GM12878 (cell line): ENCODE measurements around the gene SNX21. TPM values are rescaled to one million over a fixed set of nuclear protein-coding genes. Genes with fewer than 3 reads are reported as not detected.

Experiments used
- ATF2 ChIP-seq: IDR thresholded peaks from 2 replicates; pipeline ENCODE4 v1.6.1; 2012; ENCODE audit warnings: low read length, inconsistent platforms
- BCLAF1 ChIP-seq: fragments of 450-650 bp; IDR thresholded peaks from 2 replicates; pipeline ENCODE4 v1.6.1; 2017; ENCODE audit warnings: antibody characterized with exemption, mild to moderate bottlenecking, moderate library complexity
- CBX3 ChIP-seq: fragments of 200-600 bp; sonication (generic); IDR thresholded peaks from 2 replicates; pipeline ENCODE4 v1.6.1; 2016; ENCODE audit warnings: low read depth, borderline replicate concordance
- DPF2 ChIP-seq: fragments of 450-650 bp; IDR thresholded peaks from 2 replicates; pipeline ENCODE4 v1.6.1; 2017; ENCODE audit warnings: mild to moderate bottlenecking
- FOXK2 ChIP-seq: fragments of 450-650 bp; IDR thresholded peaks from 2 replicates; pipeline ENCODE4 v1.6.1; 2017; ENCODE audit warnings: mild to moderate bottlenecking, moderate library complexity
- GABPA ChIP-seq: IDR thresholded peaks from 2 replicates; pipeline ENCODE4 v1.6.1; 2014; ENCODE audit warnings: antibody characterized with exemption, low read depth, mild to moderate bottlenecking, inconsistent platforms
- IKZF2 ChIP-seq, 2 experiments: fragments of 450-650 bp; IDR thresholded peaks; 2 replicates each; pipeline ENCODE4 v1.6.1; 2017; ENCODE audit warnings: mild to moderate bottlenecking in 2 of 2, moderate library complexity in 2 of 2
- IRF3 ChIP-seq: fragments of 450-650 bp; IDR thresholded peaks from 2 replicates; pipeline ENCODE4 v1.6.1; 2014; ENCODE audit warnings: mild to moderate bottlenecking
- KLF5 ChIP-seq: fragments of 450-650 bp; IDR thresholded peaks from 2 replicates; pipeline ENCODE4 v1.6.1; 2014; ENCODE audit warnings: mild to moderate bottlenecking; ENCODE audit not compliant: partially characterized antibody
- MEF2A ChIP-seq: IDR thresholded peaks from 2 replicates; pipeline ENCODE4 v1.6.1; 2011; ENCODE audit warnings: low read depth, mild to moderate bottlenecking, low read length, moderate library complexity; ENCODE audit not compliant: insufficient read depth
- MEF2B ChIP-seq: fragments of 450-650 bp; IDR thresholded peaks from 2 replicates; pipeline ENCODE4 v1.6.1; 2018; ENCODE audit warnings: mild to moderate bottlenecking, moderate library complexity; ENCODE audit not compliant: partially characterized antibody, poor library complexity, severe bottlenecking
- NFYB ChIP-seq: IDR thresholded peaks from 2 replicates; pipeline ENCODE4 v1.6.1; 2011; ENCODE audit warnings: low read depth, mild to moderate bottlenecking, low read length, improper control_type of control experiment, moderate library complexity; ENCODE audit not compliant: insufficient read depth
- RB1 ChIP-seq: fragments of 450-650 bp; formaldehyde crosslinking; IDR thresholded peaks from 2 replicates; pipeline ENCODE4 v1.6.1; 2017; ENCODE audit warnings: mild to moderate bottlenecking, borderline replicate concordance
- SREBF1 ChIP-seq: IDR thresholded peaks from 2 replicates; pipeline ENCODE4 v1.6.1; 2012; ENCODE audit warnings: mild to moderate bottlenecking, low read length
- USF1 ChIP-seq: IDR thresholded peaks from 2 replicates; pipeline ENCODE4 v1.6.1; 2011; ENCODE audit warnings: borderline replicate concordance, low read depth, mild to moderate bottlenecking, moderate library complexity, mixed read lengths, low read length; ENCODE audit not compliant: insufficient read depth; ENCODE audit errors: extremely low read length
- ZBED1 ChIP-seq: IDR thresholded peaks from 2 replicates; pipeline ENCODE4 v1.6.1; 2016; ENCODE audit warnings: borderline replicate concordance
- ZBTB11 ChIP-seq: fragments of 450-650 bp; formaldehyde crosslinking; IDR thresholded peaks from 2 replicates; pipeline ENCODE4 v1.5.0; 2022; ENCODE audit warnings: mild to moderate bottlenecking, missing genetic modification characterization
- ZSCAN29 ChIP-seq: fragments of 450-650 bp; IDR thresholded peaks from 2 replicates; pipeline ENCODE4 v1.6.1; 2017; ENCODE audit warnings: mild to moderate bottlenecking, moderate library complexity
- polyA plus RNA-seq, 11 experiments: library from polyadenylated mRNA; depleted of rRNA in 4 of 11; unstranded in 6 of 11; stranded (reverse) in 5 of 11; fragments of >200 nt; fragmentation: Nextera tagmentation in 4 of 11; fragmentation: Illumina TruSeq in 1 of 11; extraction: Ambion mirVana in 4 of 11; extraction: Trizol in 1 of 11; gene quantifications; 1 replicate in 1 of 11; 2 replicates in 10 of 11; pipeline versions ENCODE4 v1.2.1 to v1.2.3, GENCODE V29; 2011 to 2016; ENCODE audit warnings: inconsistent platforms in 2 of 11, missing spikeins in 2 of 11, low read depth in 1 of 11
- total RNA-seq, 4 experiments: library from RNA; depleted of rRNA in 3 of 4; stranded (reverse); fragments of >200 nt in 3 of 4; fragmentation: Illumina TruSeq in 1 of 4; extraction: Trizol in 1 of 4; gene quantifications; 2 replicates each; pipeline versions ENCODE4 v1.2.1 to v1.2.3, GENCODE V29; 2013 to 2021

Gene SNX21
- total and polyA plus RNA-seq, 10 of the 15 experiments (the other 5 are each of a cell fraction or from before 2014, with no cell fraction given) = 0.10 to 1.4 (median 0.57) TPM

- no peak for TF ChIP-seq ATF2
- TF ChIP-seq GABPA = peak; percentile 99
- no peak for TF ChIP-seq CBX3
- TF ChIP-seq KLF5 = peak; percentile 97
- TF ChIP-seq IRF3 = peak; percentile 99
- peak in 1 of 2 experiments; percentile 70; a peak in 2 of 4 replicates for TF ChIP-seq IKZF2 (IDR thresholded peaks at IDR 0.05)
- peak; percentile 44; the same call in 1 of the 2 replicates for TF ChIP-seq SREBF1
- TF ChIP-seq USF1 = no peak
- TF ChIP-seq NFYB = peak; percentile 98
- TF ChIP-seq DPF2 = peak; percentile 100
- no peak for TF ChIP-seq ZSCAN29
- 0 out of 2 replicates have a peak, but pooled peaks have one; percentile 65 for TF ChIP-seq ZBED1
- TF ChIP-seq ZBTB11 (CRISPR knock-in tag) = no peak
- TF ChIP-seq BCLAF1 = no peak
- peak; percentile 11; the same call in 1 of the 2 replicates for TF ChIP-seq RB1
- peak; percentile 58 for TF ChIP-seq FOXK2
- TF ChIP-seq MEF2A = no peak
- TF ChIP-seq MEF2B = no peak
Observed at GRCh38 chr20:45857114-45857881, 23.7 kb downstream of the SNX21 start, which contains the start of the genes ACOT8 and ZSWIM3 (continued).
